HTR-8/SVneo (cell line): ENCODE data around the gene SYPL1.

Source experiments
- DNase-seq: peaks from one replicate; pipeline ENCODE4 v3.0.0; 2011; ENCODE audit warnings: low spot score, mixed read lengths; ENCODE audit not compliant: insufficient read length
- FAIRE-seq: peaks from 2 replicates; lab custom pipeline; 2011; peaks lifted over from hg19 to GRCh38; lab: Jason Lieb, UNC

The SYPL1 gene

DNA sequence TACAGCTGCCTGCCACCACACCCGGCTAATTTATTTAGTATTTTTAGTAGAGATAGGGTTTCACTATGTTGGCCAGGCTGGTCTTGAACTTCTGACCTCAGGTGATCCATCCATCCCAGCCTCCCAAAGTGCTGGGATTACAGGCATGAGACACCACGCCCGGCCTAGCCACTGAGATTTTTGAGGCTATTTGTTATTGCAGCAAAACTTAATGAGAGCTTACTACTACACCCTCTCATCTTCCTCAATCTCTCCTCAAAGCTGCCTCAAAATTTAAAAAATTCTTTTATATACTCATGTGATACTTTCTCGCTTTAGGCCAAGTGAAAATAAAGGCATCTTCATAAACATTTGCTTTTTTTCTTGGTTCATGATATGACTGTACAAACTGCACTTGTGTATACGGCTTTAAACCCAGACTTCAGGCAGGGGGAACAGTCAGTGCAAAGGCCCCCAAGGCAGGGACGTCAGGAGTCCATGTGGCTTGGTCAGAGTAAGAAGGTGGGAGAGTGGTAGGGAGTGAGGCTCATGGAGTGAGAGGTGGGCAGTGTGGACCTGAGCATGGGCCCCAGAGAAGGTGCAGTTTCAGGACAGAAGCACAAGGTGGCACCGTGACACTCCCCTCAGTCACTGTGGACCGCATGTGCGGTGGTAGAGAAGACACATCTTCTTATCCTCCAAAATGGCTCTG lies 55.5 kb downstream of the SYPL1 start:
- DNase-seq, result peak; percentile 74
- FAIRE-seq, result no peak

DNA sequence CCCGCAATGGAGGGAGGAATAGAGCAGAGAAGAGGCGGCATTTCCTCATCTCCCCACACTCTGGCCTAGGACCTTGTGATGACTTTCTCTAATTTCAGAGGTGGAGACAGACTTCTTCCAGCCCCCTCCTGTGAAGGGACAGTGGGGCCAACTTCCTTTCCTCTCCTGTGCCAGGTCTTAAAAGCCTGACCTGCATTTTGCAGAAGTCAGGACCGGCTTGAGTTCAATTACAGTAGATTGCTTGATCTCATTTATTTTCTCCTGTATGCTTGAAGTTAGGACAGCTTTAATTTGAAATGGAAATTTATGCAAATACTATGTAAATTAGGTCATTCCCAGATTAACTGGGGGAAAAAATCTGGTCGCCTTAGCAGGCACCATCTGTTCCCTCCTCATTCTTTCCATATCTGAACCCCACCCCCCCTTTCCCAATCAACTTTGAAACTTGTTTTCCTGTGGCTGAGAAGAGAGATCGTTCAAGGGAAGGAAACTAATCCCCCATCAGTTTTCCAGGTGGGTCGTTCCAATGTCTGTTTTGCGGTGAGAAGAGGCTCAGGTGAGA lies 57.1 kb downstream of the SYPL1 start:
- DNase-seq (no peak), FAIRE-seq (no peak)

DNA sequence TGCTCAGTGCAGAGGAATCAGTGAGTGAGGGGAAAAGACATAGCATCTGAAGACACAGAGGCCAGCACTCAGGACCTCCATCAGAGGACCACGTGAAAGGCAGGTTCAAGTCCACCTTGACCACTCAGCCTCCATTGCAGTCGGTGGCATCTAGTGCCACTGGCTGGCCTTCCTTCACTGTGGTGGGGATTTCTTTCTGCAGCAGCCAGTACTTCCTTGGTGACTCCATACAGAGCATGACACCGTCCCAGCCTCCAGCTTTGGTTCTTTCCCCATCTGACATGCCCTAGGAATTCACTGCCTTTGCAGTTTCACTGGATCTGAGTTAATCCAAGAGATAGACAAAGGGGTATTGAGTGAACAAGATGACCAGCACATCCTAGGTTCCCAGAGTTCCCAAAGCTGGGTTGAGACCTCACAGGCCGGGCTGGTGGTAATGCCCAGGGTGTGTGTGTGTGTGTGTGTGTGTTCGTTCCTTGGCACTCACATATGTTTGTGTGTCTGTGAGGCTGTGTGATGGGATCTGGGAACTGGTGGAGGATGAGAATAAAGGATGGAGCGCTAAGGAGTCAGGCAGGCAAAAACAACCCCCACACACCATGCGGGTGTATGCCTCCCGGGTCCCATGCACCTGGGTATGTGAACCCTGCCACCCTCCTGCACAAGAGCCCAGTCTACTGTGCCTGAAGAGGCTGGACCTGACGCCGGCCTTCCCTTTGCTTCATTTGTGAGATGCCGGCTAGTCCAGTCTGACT lies 57.8 kb downstream of the SYPL1 start:
- no peak for FAIRE-seq
- DNase-seq, result no peak

DNA sequence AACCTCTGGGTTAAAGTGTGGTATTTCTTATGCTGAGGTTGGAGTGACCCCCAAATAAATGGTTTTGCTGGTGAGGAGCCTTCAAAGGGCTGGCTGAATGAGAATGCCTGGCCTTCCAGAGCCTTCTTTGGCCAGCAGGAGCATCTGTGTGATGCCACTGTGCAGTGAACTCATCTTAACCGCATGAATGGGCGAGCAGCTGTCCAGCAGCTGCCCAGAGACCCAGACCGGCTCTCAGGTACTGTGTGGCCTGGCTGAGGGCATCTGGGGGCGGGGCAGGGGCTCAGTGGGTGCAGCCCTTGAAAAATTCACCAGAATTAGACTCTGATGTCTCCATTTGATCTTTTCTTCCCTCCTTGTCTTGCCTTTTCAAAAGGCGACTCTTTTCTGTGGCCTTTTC lies 59.0 kb downstream of the SYPL1 start:
- no peak for FAIRE-seq

DNA sequence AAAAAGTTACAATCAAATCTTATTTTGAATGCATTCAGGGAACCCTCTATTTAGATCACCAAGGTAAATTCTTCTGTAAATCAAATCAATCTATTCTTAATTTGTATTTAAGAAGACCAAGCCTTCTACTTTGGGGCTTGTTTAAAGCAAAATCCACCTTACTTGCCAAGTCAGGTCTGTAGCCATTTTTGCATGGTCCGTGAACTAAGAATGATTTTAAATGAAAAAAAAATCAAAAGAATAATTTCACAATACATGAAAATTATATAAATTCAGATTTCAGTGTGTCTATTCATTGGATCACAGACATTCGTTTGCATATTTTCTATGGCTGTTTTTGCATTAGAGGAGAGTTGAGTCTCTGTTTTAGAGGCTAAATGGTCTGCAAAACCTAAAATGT lies 59.4 kb downstream of the SYPL1 start:
- DNase-seq, result no peak
- FAIRE-seq, result no peak

More for the DNA sequence above, 59.0 kb downstream of the SYPL1 start:
- no peak for DNase-seq

DNA sequence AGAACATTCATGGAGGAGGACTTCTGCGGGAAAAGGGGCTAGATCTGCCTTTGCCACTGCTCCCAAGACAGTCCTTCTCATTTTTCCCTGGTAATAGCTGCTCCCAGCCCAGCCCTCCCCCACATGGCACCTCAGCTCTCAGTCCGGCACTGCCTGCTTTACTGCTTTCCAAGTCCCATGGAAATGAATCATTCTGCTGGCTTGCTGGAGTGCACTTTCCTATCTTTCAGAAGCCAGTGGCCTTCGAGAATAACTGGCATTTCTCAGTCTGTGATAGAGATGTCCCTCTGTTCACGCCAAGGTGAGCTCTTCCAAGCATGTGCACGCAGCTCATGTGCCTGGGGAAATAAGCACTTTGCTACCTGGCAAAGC lies 61.4 kb downstream of the SYPL1 start:
- no peak for FAIRE-seq
- DNase-seq, result no peak

DNA sequence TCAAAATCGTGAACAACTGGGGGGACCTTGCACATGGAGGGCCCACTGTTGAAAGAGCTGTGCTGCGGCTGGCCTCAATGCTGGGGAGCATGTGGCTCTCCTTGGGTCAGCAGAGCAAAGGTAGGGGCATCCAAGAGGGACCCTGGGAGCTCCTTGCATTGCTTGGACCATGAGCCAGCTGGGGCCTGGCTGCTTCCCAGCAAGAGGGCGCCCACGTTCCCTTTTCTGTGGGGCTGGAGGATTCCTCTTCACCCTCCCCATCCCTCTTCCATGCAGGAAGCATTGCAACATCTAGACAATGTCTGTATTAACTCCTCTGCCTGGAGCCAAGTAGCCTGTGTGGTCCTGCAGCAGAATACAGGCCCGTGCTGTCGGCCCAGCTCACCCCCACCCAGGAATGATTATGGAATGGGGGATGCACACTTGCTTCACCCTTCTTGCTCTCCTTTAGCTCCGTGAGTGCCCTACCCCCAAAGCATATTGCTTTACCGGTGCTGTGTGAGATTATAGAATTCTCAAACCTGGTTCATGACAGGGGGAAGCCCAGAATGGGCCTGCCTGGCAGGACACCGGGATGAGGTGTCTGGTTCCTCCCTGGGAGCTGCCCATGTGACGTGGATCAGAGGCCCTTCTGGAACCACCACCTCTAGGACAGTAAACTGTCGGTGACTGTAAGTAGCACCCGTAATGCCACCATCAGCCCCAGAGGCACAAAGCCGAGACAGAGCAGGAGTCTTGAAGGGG lies 61.9 kb downstream of the SYPL1 start:
- FAIRE-seq (peak; percentile 23), DNase-seq (peak; percentile 53)

DNA sequence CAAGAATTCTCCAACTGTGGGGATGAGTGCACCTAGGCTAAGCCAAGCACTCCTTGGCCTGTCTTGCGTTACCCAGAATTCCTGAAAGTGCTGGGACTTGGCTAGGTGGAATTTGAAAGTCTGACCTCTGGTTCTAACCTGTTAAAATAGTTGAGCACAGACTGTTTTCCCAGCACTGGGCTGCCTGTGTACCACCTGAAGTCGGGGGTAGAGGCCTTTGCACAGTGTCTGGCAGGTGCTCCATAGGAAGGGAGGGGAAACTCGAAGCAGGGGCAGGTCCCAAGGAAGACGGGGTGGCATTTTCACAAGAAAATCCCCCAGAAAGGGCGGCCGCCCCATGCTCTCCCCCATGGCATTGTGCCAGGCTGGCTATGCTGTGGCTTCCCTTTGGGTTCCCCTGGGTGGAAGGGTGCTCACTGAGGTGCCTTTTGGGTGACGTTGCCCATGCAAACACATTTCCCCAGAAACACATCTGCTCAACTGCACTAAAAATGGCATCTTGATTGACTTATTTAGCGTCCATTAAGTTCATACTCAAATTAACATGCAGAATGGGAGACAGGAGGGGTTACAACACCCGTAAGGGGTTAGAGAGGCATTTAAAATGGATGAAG lies 62.9 kb downstream of the SYPL1 start:
- no peak for FAIRE-seq
- DNase-seq, result no peak

DNA sequence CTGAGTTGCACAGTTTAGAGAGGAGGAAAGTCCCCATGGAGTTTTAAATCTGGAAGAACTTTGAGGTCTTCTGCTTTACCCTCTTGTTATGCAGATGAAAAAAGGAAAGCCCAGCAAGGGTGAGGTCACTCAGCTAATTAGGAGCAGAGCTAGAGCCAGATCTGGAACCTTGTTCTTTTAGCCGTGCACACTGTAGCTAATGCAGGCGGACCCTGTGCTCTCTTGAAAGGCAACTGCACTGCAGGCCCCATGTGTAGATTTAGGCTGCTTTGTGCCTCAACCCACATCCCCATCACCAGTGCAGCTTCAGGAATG lies 63.4 kb downstream of the SYPL1 start:
- DNase-seq (no peak), FAIRE-seq (no peak)

DNA sequence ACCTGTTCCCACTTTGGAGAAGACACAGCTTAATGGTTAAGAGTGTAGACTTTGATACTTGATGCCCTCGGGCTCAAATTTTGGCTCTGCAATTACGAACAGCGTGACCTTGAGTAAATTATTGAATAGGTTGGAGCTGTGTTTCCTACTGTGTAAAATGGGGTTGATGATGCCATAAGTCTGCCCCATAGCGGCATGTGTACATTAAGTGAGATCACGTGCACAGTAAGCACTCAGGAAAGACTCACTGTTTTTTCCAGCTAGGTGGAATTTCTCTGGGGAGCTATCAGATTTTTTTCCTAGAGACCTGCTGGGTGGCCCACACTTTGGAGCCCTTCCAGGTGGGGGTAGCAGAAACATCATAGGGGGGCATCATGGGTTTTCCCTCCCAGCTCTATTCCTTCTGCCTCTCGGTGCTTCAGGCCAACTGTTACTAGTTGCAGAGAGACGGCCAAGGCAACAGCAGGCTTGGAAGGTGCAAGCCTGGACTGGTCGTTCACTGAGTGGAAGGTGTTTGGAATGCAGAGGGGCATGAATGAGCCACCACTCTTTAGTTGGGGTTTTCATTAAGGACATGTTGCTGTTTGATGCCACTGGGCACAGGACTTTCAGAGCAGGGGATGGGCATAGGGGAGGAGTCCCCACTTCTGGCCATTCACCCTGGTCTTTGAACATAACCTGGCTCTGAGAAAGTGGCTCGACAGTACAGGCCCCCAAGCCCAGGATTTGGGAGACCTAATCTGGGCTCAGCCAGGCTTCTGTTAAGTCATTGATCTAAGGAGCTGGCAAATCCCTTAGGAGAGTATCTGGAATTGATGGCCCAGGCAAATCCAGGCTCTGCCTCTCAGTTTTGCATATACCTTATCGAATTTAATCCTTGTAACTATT lies 64.0 kb downstream of the SYPL1 start:
- FAIRE-seq (no peak), DNase-seq (no peak)

DNA sequence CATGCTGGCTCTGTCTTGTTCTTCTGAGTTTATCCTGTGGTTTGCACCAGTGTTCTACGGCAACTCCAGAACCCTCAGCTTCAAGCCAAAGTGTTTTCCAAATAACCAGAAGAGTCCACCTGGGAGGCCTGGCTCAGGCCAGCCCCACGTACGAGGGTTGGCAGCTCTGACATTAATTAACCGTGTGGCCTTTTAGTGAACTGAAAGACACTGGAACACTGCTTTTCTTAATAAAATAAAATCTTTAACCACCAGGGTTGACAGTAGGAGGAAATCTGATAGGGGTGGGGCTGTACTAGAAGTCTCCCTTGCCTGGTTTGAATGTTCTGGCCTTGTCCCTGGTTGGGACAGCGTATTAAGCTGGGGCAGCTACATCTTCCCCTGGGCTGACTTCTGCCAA lies 64.9 kb downstream of the SYPL1 start:
- FAIRE-seq (no peak), DNase-seq (no peak)

DNA sequence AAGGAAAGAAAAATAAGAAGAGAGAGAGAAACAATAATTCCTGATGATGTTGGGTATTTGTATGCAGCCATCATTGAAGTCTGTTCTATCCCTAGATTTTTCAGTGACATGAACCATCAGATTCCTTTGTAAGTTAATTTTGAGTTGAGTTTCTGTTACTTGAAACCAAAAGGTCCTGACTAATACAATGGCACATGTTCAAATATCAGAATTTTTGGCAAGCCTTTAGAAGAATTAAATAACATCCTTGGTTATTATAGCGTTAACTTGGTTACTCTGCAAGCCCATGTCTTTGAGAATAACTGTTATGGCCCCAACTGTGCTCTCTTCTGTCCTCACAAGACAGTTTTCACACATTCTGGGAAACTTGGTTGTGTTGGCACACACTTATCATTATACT lies 66.5 kb downstream of the SYPL1 start:
- FAIRE-seq, result no peak

DNA sequence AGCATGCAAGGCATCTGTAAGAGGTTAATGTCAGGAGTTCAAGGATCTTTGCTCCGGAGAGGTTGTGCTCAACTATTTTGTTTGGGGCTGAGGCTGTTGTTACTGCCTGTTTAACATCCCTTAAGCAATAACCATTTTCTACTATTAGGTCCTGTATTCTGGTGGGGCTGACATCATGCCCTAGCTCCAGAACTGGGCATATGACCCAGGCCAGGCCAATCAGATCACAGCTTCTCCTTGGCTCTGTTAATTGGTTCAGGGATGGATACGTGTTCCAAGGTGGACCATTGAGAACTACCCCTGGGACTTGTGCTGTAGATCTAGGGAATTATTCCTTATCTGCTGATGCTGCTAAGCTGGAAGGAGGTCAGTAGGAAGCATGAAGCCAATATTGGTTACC lies 67.0 kb downstream of the SYPL1 start:
- DNase-seq (no peak), FAIRE-seq (no peak)

More for the DNA sequence above, 66.5 kb downstream of the SYPL1 start:
- no peak for DNase-seq

DNA sequence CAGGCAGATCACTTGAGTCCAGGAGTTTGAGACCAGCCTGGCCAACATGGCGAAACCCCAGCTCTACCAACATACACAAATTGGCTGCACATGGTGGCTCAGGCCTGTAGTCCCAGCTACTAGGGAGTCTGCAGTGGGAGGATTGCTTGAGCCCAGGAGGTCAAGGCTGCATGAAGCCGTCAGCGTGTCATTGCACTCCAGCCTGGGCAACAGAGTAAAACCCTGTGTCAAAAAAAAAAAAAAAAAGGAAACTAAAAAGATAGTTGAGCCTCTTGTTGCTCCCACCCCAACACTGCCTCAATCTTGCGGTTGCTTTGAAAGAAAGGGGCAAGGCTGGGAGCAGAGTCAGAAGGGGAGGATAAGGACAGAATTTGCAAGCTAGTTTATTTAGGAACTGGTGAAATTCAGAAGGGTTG lies 69.9 kb downstream of the SYPL1 start:
- FAIRE-seq, result no peak
- DNase-seq, result no peak

DNA sequence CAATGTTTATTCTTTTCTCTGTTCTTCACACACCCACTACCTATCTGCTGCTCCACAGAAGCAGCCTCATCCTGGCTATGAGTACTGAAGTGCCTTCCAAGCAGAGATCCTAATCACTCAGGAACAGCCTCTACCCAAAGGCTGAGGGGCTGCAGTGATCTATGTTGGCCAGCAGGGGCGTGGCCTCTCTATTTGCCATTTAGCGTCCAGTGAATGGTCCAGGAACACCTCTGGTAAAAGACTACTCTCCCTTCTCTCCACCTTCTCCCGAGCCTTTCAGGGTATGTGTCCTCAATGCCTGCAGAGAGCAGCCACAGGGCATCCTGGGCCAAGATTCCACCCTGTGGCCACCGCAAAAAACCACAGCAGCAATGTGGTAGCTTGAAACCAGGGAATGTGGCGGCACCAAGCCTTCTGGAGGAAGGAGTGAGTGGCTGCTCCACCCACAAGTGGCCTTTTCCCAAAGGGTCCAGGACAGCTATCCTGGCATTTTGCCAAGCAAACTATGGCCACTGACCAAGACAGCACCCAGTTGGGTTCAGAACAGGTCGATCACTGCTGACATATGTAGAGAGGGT lies 70.9 kb downstream of the SYPL1 start:
- DNase-seq (peak; percentile 48), FAIRE-seq (no peak)
